ENCODE data around the gene MEGF10. TPM values are rescaled to one million over a fixed set of nuclear protein-coding genes. Genes with fewer than 3 reads are reported as not detected.

The MEGF10 gene
- total RNA-seq, 1 experiment from 2014 or later = not detected

- Histone ChIP-seq H3K4me2 (no peak overlapping the region), H3K27ac (no peak overlapping the region), H3K27me3 (ENCODE audit: insufficient read depth, low read depth) (no peaks in the 10 kb centered on the region), H3K9me2 (ENCODE audit: insufficient read depth) (no peaks in the 10 kb centered on the region), H3K9me3 (ENCODE audit: insufficient read depth, low read depth) (no peaks in the 10 kb centered on the region), H3K4me3 (no peak overlapping the region), H4K20me1 (ENCODE audit: insufficient read depth) (no peaks in the 10 kb centered on the region), H3F3A (ENCODE audit: insufficient read depth, low read depth) (0 out of 2 replicates have a peak, but pooled peaks cover 6% of the 10 kb centered on the region), H3K36me3 (ENCODE audit: low read depth) (no peaks in the 10 kb centered on the region), H3K4me1 (replicated peaks; ENCODE audit: insufficient read depth) (peaks cover 19% of the 10 kb centered on the region), H2AFZ (no peak overlapping the region), H3K79me2 (ENCODE audit: low read depth) (no peaks in the 10 kb centered on the region)
- intact Hi-C loops (cut with micrococcal nuclease; ENCODE audit: unreplicated experiment) = no loop called here
- ChIA-PET CTCF (no interaction called here), POLR2A (ENCODE audit: unreplicated experiment) (no interaction called here)
- BruUV-seq (replicated peaks) = no TSS peak
- DNase-seq = no peak
- TF ChIP-seq CTCF (conservative IDR thresholded peaks at IDR 0.05) (no peak), EZH2 (IDR thresholded peaks at IDR 0.05; ENCODE audit: low read depth) (no peak)
Observed at GRCh38 chr5:127434588-127434987, 144.0 kb downstream of the MEGF10 start.

GRCh38 chr5:127435821-127436220, 145.2 kb downstream of the MEGF10 start:
- no peak overlapping the region for H3K4me3 ChIP-seq
- H3K9me3 ChIP-seq (ENCODE audit: insufficient read depth, low read depth) = no peaks in the 10 kb centered on the region
- intact Hi-C loops (cut with micrococcal nuclease; ENCODE audit: unreplicated experiment) = no loop called here
- 0 out of 2 replicates have a peak, but pooled peaks cover 3% of the 10 kb centered on the region for H3F3A ChIP-seq (ENCODE audit: insufficient read depth, low read depth)
- BruUV-seq (replicated peaks) = no TSS peak
- H4K20me1 ChIP-seq (ENCODE audit: insufficient read depth) = no peaks in the 10 kb centered on the region
- no peaks in the 10 kb centered on the region for H3K9me2 ChIP-seq (ENCODE audit: insufficient read depth)
- H3K4me2 ChIP-seq = no peak overlapping the region
- peaks cover 10% of the 10 kb centered on the region for H3K4me1 ChIP-seq (replicated peaks; ENCODE audit: insufficient read depth)
- no peaks in the 10 kb centered on the region for H3K36me3 ChIP-seq (ENCODE audit: low read depth)
- no peaks in the 10 kb centered on the region for H3K79me2 ChIP-seq (ENCODE audit: low read depth)
- ChIA-PET CTCF (no interaction called here), POLR2A (ENCODE audit: unreplicated experiment) (no interaction called here)
- TF ChIP-seq CTCF (conservative IDR thresholded peaks at IDR 0.05) (no peak), EZH2 (IDR thresholded peaks at IDR 0.05; ENCODE audit: low read depth) (no peak)
- no peak overlapping the region for H2AFZ ChIP-seq
- H3K27me3 ChIP-seq (ENCODE audit: insufficient read depth, low read depth) = no peaks in the 10 kb centered on the region
- no peak for DNase-seq
- H3K27ac ChIP-seq = no peak overlapping the region

- DNase-seq = no peak
- BruUV-seq (replicated peaks) = no TSS peak
- POLR2A ChIA-PET (ENCODE audit: unreplicated experiment) = no interaction called here
- no peak for TF ChIP-seq CTCF (conservative IDR thresholded peaks at IDR 0.05)
- no peak for TF ChIP-seq EZH2 (IDR thresholded peaks at IDR 0.05; ENCODE audit: low read depth)
- CTCF ChIA-PET = no interaction called here
- Histone ChIP-seq H3F3A (ENCODE audit: insufficient read depth, low read depth) (no peaks in the 10 kb centered on the region), H3K27me3 (ENCODE audit: insufficient read depth, low read depth) (no peaks in the 10 kb centered on the region), H3K36me3 (ENCODE audit: low read depth) (no peaks in the 10 kb centered on the region), H3K9me2 (ENCODE audit: insufficient read depth) (no peaks in the 10 kb centered on the region), H3K9me3 (ENCODE audit: insufficient read depth, low read depth) (no peaks in the 10 kb centered on the region), H3K79me2 (ENCODE audit: low read depth) (no peaks in the 10 kb centered on the region), H3K4me3 (no peak overlapping the region), H3K4me1 (replicated peaks; ENCODE audit: insufficient read depth) (no peaks in the 10 kb centered on the region), H3K4me2 (no peak overlapping the region), H2AFZ (no peak overlapping the region), H3K27ac (no peak overlapping the region), H4K20me1 (ENCODE audit: insufficient read depth) (no peaks in the 10 kb centered on the region)
- intact Hi-C loops (cut with micrococcal nuclease; ENCODE audit: unreplicated experiment) = no loop called here
Observed at GRCh38 chr5:127439644-127440043, 149.0 kb downstream of the MEGF10 start.

Data from PC-9 (cell line).